Esophagus (tissue), 2 donors: Measurements from ENCODE around the gene MED7. TPM values are rescaled to one million over a fixed set of nuclear protein-coding genes. Genes with fewer than 3 reads are reported as not detected.
"Not testable (repeated sequence)": the region's sequence is repeated elsewhere in the genome, so short reads cannot be mapped to it uniquely, and the experiment has no call there.

Experiments
- H3K27ac ChIP-seq, 2 donors: one replicate each; pipeline ENCODE4 v1.5.1; 2013; ENCODE audit warnings: low read depth in 2 of 2, mild to moderate bottlenecking in 2 of 2, inconsistent platforms in 1 of 2, low read length in 1 of 2, moderate library complexity in 1 of 2
- H3K27me3 ChIP-seq, 2 donors: one replicate each; pipeline ENCODE4 v1.6.1; 2013; ENCODE audit warnings: low read length in 2 of 2, control low read depth in 1 of 2, mild to moderate bottlenecking in 1 of 2; ENCODE audit not compliant: insufficient read depth in 2 of 2, control insufficient read depth in 1 of 2
- H3K36me3 ChIP-seq, 2 donors: one replicate each; pipeline ENCODE4 v1.6.1; 2013; ENCODE audit warnings: low read length in 1 of 2; ENCODE audit not compliant: control insufficient read depth in 2 of 2, insufficient read depth in 2 of 2
- H3K4me1 ChIP-seq, 2 donors: one replicate each; pipeline ENCODE4 v1.6.1; 2013; ENCODE audit warnings: low read length in 1 of 2; ENCODE audit not compliant: control insufficient read depth in 2 of 2, insufficient read depth in 2 of 2
- H3K4me3 ChIP-seq, 2 donors: one replicate each; pipeline ENCODE4 v1.5.1; 2013; ENCODE audit warnings: low read length in 2 of 2, mild to moderate bottlenecking in 2 of 2, low read depth in 1 of 2, moderate library complexity in 1 of 2
- H3K9me3 ChIP-seq, 2 donors: one replicate each; pipeline ENCODE4 v1.6.1; 2013; ENCODE audit warnings: mild to moderate bottlenecking in 2 of 2, low read depth in 1 of 2, low read length in 1 of 2, moderate library complexity in 1 of 2; ENCODE audit not compliant: control insufficient read depth in 2 of 2, insufficient read depth in 1 of 2
- WGBS, 2 donors: extraction: QIAGEN DNeasy Blood & Tissue Kit; methylation state at CpG; one replicate each; pipeline ENCODE4 v1.1.7; 2013; 5-methylcytosine and 5-hydroxymethylcytosine counted together
- polyA plus RNA-seq, 2 donors: library from polyadenylated mRNA; stranded (reverse); fragments of 200-250 nt; gene quantifications; one replicate each; pipeline ENCODE4 v1.2.3, GENCODE V29; 2013
- donor health status: healthy with polysubstance abuse.
- donor health status: Bipolar disorder and iron deficiency.

Gene MED7, protein sequence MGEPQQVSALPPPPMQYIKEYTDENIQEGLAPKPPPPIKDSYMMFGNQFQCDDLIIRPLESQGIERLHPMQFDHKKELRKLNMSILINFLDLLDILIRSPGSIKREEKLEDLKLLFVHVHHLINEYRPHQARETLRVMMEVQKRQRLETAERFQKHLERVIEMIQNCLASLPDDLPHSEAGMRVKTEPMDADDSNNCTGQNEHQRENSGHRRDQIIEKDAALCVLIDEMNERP
- polyA plus RNA-seq = 1 to 10 TPM; 7.4 to 8.2 TPM

DNA sequence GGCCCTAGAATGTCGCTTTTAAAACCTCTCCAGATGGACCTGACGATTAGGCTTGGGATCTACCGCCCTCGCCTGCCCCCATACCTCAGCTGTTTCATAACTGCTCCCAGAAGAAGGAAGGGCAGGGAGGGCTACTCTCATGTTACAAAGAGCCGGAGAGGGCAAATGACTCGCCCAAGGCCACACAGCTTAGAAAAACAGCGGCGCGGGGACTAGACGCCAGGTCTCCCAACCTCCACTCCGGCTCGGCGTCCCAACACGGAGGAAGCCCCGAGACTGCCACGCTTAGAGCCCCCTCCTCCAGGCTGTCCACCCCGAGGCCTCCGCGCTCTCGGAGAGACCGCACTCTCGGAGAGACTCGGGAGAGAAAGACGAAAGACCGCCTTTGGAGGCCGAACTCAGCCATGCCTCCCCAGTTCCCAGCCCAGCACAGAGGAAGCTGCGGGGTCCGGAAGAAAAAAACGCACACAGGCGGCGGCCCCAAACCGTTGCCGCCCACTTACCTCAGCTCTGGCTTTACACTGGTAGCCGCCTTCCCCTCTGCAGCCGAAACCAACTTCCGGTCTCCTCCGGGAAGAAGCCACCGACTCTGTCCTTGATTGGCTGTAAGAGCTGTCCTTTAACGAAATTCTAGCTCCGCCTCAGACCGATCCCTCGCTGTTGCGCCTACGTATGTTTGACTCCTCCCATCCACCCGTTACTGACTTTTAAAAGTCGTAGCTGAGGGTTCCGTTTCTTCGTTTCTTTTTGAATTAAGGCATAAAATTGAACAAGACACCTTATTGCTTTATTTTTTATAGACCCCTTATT, at the start of gene MED7:
TSS of gene MED7 (minus strand) at position 549 of the 810 bp plus-strand sequence. CDS start 3,434 bp downstream, outside the sequence.
- no peaks in the 10 kb centered on the region for H3K27me3 ChIP-seq
- peak within 1 kb of the TSS; percentile 90 to 96 for H3K27ac ChIP-seq
- no peaks in the 10 kb centered on the region for H3K4me1 ChIP-seq
- peak within 1 kb of the TSS; percentile 93 to 100 for H3K4me3 ChIP-seq
- H3K9me3 ChIP-seq = no peaks in the 10 kb centered on the region
- no peaks in the 10 kb centered on the region for H3K36me3 ChIP-seq
- 1% methylated on average over 48 of the region's 48 CpGs for WGBS, 2 donors

DNA sequence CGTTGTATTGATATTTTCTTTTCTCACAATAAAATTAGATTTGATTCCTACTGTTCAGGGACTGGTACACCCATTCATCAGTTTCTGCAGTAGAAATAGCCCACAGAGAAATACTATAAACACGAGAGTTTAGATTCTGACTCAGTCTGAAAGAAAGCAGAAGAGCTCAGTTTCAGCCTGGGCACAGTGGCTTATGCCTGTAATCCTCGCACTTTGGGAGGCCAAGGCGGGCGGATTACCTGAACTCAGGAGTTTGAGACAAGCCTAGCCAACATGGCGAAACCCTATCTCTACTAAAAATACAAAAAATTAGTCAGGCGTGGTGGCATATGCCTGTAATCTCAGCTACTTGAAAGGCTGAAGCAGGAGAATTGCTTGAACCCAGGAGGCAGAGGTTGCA, 46.6 kb upstream of the MED7 start:
- Histone ChIP-seq H3K27me3 (peaks cover 0 to 2% of the 10 kb centered on the region in 2 donors), H3K36me3 (no peaks in the 10 kb centered on the region), H3K4me1 (no peaks in the 10 kb centered on the region), H3K4me3 (no peak overlapping the region), H3K27ac (no peak overlapping the region), H3K9me3 (no peaks in the 10 kb centered on the region)
- WGBS, 2 donors = 77 to 78% methylated on average over 7 of the region's 7 CpGs

DNA sequence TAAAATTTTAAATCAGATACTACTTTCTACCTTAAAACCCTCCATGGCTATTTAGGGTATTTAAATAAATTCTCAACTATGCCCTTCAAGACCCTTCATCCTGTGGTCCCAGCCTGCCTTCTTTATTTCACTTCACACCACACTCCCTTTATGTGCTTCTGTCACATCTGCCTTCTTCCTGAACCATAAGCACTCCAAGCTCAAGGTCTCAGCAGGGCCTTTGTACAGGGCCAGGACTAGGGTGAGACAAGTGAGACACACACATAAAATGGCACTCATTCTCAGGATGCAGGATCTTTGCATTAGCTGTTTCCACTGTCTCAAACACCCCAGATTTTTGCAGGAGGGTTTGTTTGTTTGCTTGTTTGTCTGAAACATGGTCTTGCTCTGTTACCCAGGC, 45.6 kb upstream of the MED7 start:
- H3K36me3 ChIP-seq = no peaks in the 10 kb centered on the region
- no peaks in the 10 kb centered on the region for H3K9me3 ChIP-seq
- H3K4me3 ChIP-seq = no peak overlapping the region
- peaks cover 0 to 2% of the 10 kb centered on the region in 2 donors for H3K27me3 ChIP-seq
- H3K4me1 ChIP-seq = no peaks in the 10 kb centered on the region
- no peak overlapping the region for H3K27ac ChIP-seq

DNA sequence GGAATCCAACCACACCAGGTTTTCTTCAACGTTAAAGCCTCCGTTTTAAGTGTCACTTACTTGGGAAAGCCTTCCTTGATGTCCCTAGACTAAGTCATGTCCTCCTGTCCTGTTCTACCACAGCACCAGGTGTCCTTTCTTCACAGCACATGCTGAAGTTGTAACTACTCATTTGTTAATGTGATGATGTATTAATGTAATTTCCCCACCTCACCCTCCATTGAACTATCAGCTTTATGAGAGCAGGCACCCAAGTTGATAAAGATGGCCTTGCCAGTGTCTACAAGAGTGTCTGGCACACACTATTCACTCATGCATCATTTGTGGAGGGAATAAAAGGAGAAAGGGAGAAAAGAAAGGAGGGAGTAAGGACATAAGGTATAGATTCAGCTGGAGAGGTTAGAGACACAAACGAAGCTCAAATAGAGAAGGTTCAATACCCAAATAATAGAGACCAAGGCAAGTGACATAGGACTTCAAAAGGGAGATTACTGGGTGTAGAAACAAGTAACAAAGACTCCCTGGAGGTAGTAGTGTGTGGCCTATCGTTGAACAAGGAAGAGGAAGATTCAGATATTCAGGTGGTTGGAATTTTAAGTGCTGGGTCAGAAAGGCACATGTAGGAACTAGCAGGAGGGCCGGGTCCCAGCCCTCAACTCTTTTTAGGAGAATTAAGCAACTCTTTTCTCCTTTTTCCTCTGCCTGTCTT, 44.5 kb upstream of the MED7 start:
- Histone ChIP-seq H3K9me3 (no peaks in the 10 kb centered on the region), H3K36me3 (no peaks in the 10 kb centered on the region), H3K27ac (no peak overlapping the region), H3K4me1 (no peaks in the 10 kb centered on the region), H3K27me3 (peaks cover 0 to 2% of the 10 kb centered on the region in 2 donors), H3K4me3 (no peak overlapping the region)
- WGBS, 2 donors = 52 to 54% methylated on average over 5 of the region's 5 CpGs

DNA sequence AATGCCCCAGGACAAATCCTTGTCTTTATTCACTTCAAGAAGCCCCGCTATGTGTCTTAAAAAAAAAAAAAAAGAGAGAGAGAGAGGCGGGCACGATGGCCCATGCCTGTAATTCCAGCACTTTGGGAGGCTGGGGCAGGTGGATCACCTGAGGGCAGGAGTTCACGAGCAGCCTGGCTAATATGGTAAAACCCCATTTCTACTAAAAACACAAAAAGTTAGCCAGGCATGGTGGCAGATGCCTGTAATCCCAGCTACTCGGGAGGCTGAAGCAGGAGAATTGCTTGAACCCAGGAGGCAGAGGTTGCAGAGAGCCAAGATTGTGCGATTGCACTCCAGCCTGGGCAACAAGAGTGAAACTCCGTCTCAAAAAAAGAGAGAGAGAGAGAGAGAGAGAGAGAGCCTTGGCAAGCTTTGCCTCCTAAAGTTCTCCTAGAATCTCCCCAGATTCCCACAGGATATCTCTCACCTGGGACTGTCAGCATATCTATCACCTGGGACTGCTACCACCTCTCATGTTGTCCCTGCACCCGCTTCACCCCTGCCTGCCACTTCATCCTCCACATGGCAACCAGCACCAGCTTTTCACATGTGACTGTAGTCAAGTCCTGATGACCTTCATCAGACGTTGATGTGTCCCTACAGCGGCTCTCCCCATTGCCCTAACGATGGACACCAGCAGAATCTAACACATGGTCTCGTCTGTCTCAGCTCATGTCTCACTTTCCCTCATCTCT, 43.8 kb upstream of the MED7 start:
- H3K9me3 ChIP-seq = no peaks in the 10 kb centered on the region
- no peaks in the 10 kb centered on the region for H3K4me1 ChIP-seq
- H3K4me3 ChIP-seq = no peak overlapping the region
- WGBS, 2 donors = 66 to 75% methylated on average over 12 of the region's 12 CpGs
- H3K27ac ChIP-seq = no peak overlapping the region
- H3K36me3 ChIP-seq = no peaks in the 10 kb centered on the region
- H3K27me3 ChIP-seq = peaks cover 0 to 2% of the 10 kb centered on the region in 2 donors

DNA sequence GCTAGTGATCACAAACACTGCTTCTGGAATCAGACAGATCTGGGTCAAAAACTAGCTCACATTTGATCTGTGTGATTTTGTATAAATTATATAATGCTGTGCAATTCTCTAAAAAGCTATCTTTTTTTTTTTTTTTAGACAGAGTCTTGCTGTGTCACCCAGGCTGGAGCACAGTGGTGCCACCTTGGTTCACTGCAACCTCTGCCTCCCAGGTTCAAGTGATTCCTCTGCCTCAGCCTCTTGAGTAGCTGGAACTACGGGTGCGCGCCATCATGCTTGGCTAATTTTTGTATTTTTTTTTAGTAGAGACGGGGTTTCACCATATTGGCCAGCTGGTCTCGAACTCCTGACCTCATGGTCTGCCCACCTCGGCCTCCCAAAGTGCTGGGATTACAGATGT, 42.5 kb upstream of the MED7 start:
- H3K9me3 ChIP-seq, H3K36me3 ChIP-seq, H3K4me1 ChIP-seq, H3K27ac ChIP-seq, H3K4me3 ChIP-seq, H3K27me3 ChIP-seq: not testable (repeated sequence)
- 80 to 86% methylated on average over 6 of the region's 6 CpGs for whole genome bisulfite sequencing, 2 donors

DNA sequence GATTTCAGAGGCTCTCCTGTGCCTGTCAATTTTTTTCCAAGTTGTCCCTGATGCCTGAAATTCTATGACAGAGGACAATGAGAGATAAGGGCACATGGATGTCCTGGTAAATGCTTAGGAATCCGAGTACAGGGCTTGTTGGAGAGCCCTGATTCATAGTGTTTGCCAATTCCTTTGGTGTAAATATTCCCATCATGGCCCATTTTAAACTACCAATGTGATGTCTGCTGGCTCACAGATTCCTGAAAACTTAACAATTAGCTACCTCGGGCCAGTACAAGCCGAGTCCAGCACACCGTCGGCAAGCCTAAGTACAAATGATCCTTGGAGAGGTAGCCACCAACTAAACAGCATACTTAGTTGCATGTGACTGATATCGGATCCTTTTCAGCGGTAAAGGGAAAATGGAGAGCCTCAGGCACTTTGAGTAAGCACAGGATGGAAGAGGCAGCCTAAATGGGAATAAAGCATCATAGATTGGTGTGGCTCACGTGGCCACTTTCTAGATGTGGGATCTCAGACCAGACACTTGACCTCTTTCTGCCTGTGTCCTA, 41.5 kb upstream of the MED7 start:
- Histone ChIP-seq H3K27me3 (peaks cover 0 to 2% of the 10 kb centered on the region in 2 donors), H3K4me3 (peak overlapping the region in 1 of 2 donors; percentile 6), H3K36me3 (no peaks in the 10 kb centered on the region), H3K4me1 (no peaks in the 10 kb centered on the region), H3K9me3 (no peaks in the 10 kb centered on the region), H3K27ac (no peak overlapping the region)
- 67 to 74% methylated on average over 8 of the region's 8 CpGs for WGBS, 2 donors

DNA sequence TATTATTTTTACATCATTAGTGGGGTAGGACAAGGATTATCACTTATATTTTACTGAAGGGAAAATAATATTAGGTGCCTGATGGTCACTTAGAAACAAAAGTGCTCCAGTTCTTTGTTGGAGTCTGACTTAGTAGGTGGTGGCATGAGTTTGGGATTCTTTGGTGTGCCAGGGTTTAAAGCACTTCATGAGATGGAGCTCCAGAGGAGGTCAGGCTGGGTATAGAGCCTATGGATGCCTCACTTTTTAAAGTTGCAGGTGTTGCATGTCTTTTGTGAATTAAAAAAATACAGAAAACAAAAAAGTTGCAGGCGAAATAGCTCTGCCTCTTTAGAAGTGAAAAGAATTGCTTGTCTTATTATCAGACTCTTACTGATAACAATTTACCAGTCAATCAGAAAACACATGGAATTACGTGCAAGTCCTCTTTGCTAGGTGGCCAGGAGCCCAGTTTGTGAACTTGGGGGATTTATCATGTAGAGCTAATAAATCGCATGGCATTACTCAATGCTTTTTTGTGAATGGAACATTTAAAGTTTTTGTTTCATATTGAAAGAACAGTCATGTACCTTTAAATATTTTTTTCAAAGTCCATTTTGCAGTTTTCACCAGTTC, 39.6 kb upstream of the MED7 start:
- H3K27me3 ChIP-seq = peaks cover 0 to 2% of the 10 kb centered on the region in 2 donors
- H3K9me3 ChIP-seq = no peaks in the 10 kb centered on the region
- 54 to 61% methylated on average over 3 of the region's 3 CpGs for WGBS, 2 donors
- H3K4me3 ChIP-seq = no peak overlapping the region
- H3K4me1 ChIP-seq = no peaks in the 10 kb centered on the region
- no peak overlapping the region for H3K27ac ChIP-seq
- no peaks in the 10 kb centered on the region for H3K36me3 ChIP-seq
